Measurements from ENCODE around the gene SLC30A9.

Gene SLC30A9

GRCh38 chr4:41990365-41991111 lies at the start of gene SLC30A9:
Gene SLC30A9, plus strand, starts transcription at chr4:41990530. Its CDS starts 122 bp downstream, at chr4:41990652.
- peak; percentile 96 for DNase-seq (ENCODE audit: low spot score)

GRCh38 chr4:41940834-41941233 lies 49.5 kb upstream of the SLC30A9 start:
- DNase-seq (ENCODE audit: low spot score) = no peak

- no peak for DNase-seq (ENCODE audit: low spot score)
These were observed 46.8 kb upstream of the SLC30A9 start for GRCh38 chr4:41943506-41943905.

- DNase-seq (ENCODE audit: low spot score) = no peak
These were observed 46.2 kb upstream of the SLC30A9 start for GRCh38 chr4:41944089-41944488.

- no peak for DNase-seq (ENCODE audit: low spot score)
These were observed 40.8 kb upstream of the SLC30A9 start for GRCh38 chr4:41949531-41949930.

- DNase-seq (ENCODE audit: low spot score) = no peak
These were observed 32.7 kb upstream of the SLC30A9 start for GRCh38 chr4:41957634-41958033.

- DNase-seq (ENCODE audit: low spot score) = no peak
These were observed 27.2 kb upstream of the SLC30A9 start for GRCh38 chr4:41963105-41963504.

- DNase-seq (ENCODE audit: low spot score) = no peak
These were observed 25.9 kb upstream of the SLC30A9 start for GRCh38 chr4:41964401-41964800.

GRCh38 chr4:41967392-41967791 lies 22.9 kb upstream of the SLC30A9 start:
- DNase-seq (ENCODE audit: low spot score) = no peak

- no peak for DNase-seq (ENCODE audit: low spot score)
These were observed 20.7 kb upstream of the SLC30A9 start for GRCh38 chr4:41969671-41970070.

- DNase-seq (ENCODE audit: low spot score) = no peak
These were observed 15.0 kb upstream of the SLC30A9 start for GRCh38 chr4:41975341-41975740.

- DNase-seq (ENCODE audit: low spot score) = no peak
These were observed 13.4 kb upstream of the SLC30A9 start for GRCh38 chr4:41976775-41977516.

GRCh38 chr4:41977709-41978108 lies 12.6 kb upstream of the SLC30A9 start:
- DNase-seq (ENCODE audit: low spot score) = no peak

GRCh38 chr4:41981456-41981855 lies 8.9 kb upstream of the SLC30A9 start, which contains the start of gene DCAF4L1:
Gene DCAF4L1, plus strand, starts transcription at chr4:41981756. Its CDS starts 37 bp downstream, at chr4:41981793.
- DNase-seq (ENCODE audit: low spot score) = no peak

- no peak for DNase-seq (ENCODE audit: low spot score)
These were observed 7.6 kb upstream of the SLC30A9 start for GRCh38 chr4:41982716-41983115.

GRCh38 chr4:41985151-41985550 lies 5.2 kb upstream of the SLC30A9 start:
- DNase-seq (ENCODE audit: low spot score) = no peak

- DNase-seq (ENCODE audit: low spot score) = no peak
These were observed 351 bp upstream of the SLC30A9 start for GRCh38 chr4:41989994-41990364.

GRCh38 chr4:41991916-41992767 lies 1.8 kb downstream of the SLC30A9 start:
- DNase-seq (ENCODE audit: low spot score) = no peak

GRCh38 chr4:41992967-41993857 lies 2.9 kb downstream of the SLC30A9 start:
- DNase-seq (ENCODE audit: low spot score) = no peak

GRCh38 chr4:41994461-41994985 lies 4.2 kb downstream of the SLC30A9 start:
- DNase-seq (ENCODE audit: low spot score) = no peak

- DNase-seq (ENCODE audit: low spot score) = no peak
These were observed 7.7 kb downstream of the SLC30A9 start for GRCh38 chr4:41998019-41998418.

All from globus pallidus (tissue), 1 donor.